H1 (cell line): Measurements from ENCODE around the gene KCNH1. TPM values are rescaled to one million over a fixed set of nuclear protein-coding genes. Genes with fewer than 3 reads are reported as not detected.

ENCODE experiments used
- CTCF ChIA-PET: fragments of 300-600 bp; sonication (Branson Sonifier 250); formaldehyde crosslinking; loops from one replicate; lab custom pipeline; 2021; ENCODE audit not compliant: partially characterized antibody; lab: Charles Lee
- POLR2A ChIA-PET: fragments of 300-600 bp; sonication (Branson Sonifier 250); formaldehyde crosslinking; loops from one replicate; lab custom pipeline; 2021; ENCODE audit warnings: inconsistent platforms; ENCODE audit not compliant: partially characterized antibody; lab: Charles Lee
- DNase-seq, 2 experiments: peaks; one replicate each; pipeline versions ENCODE4 v3.0.0 to v3.0.0-alpha.2; 2010 to 2022; ENCODE audit warnings: low spot score in 2 of 2, low read depth in 1 of 2, mixed read lengths in 1 of 2
- FAIRE-seq: peaks from 2 replicates; lab custom pipeline; 2011; peaks lifted over from hg19 to GRCh38; lab: Jason Lieb, UNC
- H2AFZ ChIP-seq: 2 replicates; pipeline ENCODE4 v1.8.1; 2012; ENCODE audit warnings: low read length, inconsistent platforms
- H2AK5ac ChIP-seq: 2 replicates; pipeline ENCODE4 v1.6.1; 2013; ENCODE audit warnings: low read depth, low read length
- H2BK120ac ChIP-seq: replicated peaks from 2 replicates; pipeline ENCODE3; 2013; ENCODE audit warnings: low read depth, low read length, inconsistent platforms
- H2BK12ac ChIP-seq: 2 replicates; pipeline ENCODE4 v1.6.1; 2013; ENCODE audit warnings: low read depth, low read length
- H2BK15ac ChIP-seq: 2 replicates; pipeline ENCODE4 v1.6.1; 2013; ENCODE audit warnings: low read length
- H2BK20ac ChIP-seq: 2 replicates; pipeline ENCODE4 v1.6.1; 2013; ENCODE audit warnings: low read length
- H2BK5ac ChIP-seq: 2 replicates; pipeline ENCODE4 v1.6.1; 2013; ENCODE audit warnings: low read depth, low read length
- H3K14ac ChIP-seq: 2 replicates; pipeline ENCODE4 v1.6.1; 2013; ENCODE audit warnings: inconsistent platforms; ENCODE audit not compliant: insufficient read length
- H3K18ac ChIP-seq: 2 replicates; pipeline ENCODE4 v1.6.1; 2013; ENCODE audit warnings: low read length; ENCODE audit errors: extremely low read depth
- H3K23ac ChIP-seq: 2 replicates; pipeline ENCODE4 v1.6.1; 2013; ENCODE audit warnings: inconsistent platforms; ENCODE audit not compliant: insufficient read length
- H3K23me2 ChIP-seq: 2 replicates; pipeline ENCODE4 v1.6.1; 2013; ENCODE audit warnings: low read depth, low read length
- H3K27ac ChIP-seq: 2 replicates; pipeline ENCODE4 v1.6.1; 2011; ENCODE audit warnings: low read depth, low read length, inconsistent platforms
- H3K27me3 ChIP-seq, 4 experiments: replicated peaks in 1 of 4; 1 replicate in 1 of 4; 2 replicates in 3 of 4; pipeline versions ENCODE4 v1.6.1 to v1.8.1; 2011 to 2013; ENCODE audit warnings: low read length in 3 of 4, mild to moderate bottlenecking in 3 of 4, inconsistent platforms in 2 of 4, mixed read lengths in 2 of 4, moderate library complexity in 1 of 4; ENCODE audit not compliant: control insufficient read depth in 3 of 4, insufficient read depth in 3 of 4; ENCODE audit errors: extremely low read depth in 1 of 4
- H3K36me3 ChIP-seq, 4 experiments: 2 replicates each; pipeline versions ENCODE4 v1.6.1 to v1.8.1; 2011 to 2013; ENCODE audit warnings: mild to moderate bottlenecking in 4 of 4, low read length in 3 of 4, moderate library complexity in 2 of 4, control low read depth in 1 of 4, inconsistent platforms in 1 of 4; ENCODE audit not compliant: insufficient read depth in 4 of 4, control insufficient read depth in 2 of 4
- H3K4ac ChIP-seq: replicated peaks from 2 replicates; pipeline ENCODE3; 2013; ENCODE audit warnings: low read length, low read depth, mixed read lengths, inconsistent platforms; ENCODE audit not compliant: insufficient read length
- H3K4me1 ChIP-seq, 4 experiments: replicated peaks in 1 of 4; 1 replicate in 1 of 4; 2 replicates in 3 of 4; pipeline versions ENCODE4 v1.6.1 to v1.8.1; 2011 to 2013; ENCODE audit warnings: low read length in 3 of 4, inconsistent platforms in 2 of 4, mixed read lengths in 1 of 4; ENCODE audit not compliant: insufficient read depth in 4 of 4, control insufficient read depth in 3 of 4
- H3K4me2 ChIP-seq, 2 experiments: 2 replicates each; pipeline versions ENCODE4 v1.6.1 to v1.8.1; 2011 to 2013; ENCODE audit warnings: low read depth in 2 of 2, low read length in 2 of 2, control low read depth in 1 of 2, inconsistent platforms in 1 of 2, mild to moderate bottlenecking in 1 of 2; ENCODE audit not compliant: insufficient read depth in 1 of 2
- H3K4me3 ChIP-seq, 4 experiments: fragments of 200-600, 300-600 bp in 1 of 4; sonication (generic), shearing (Covaris generic), sonication (Bioruptor Twin) in 1 of 4; 2 replicates each; pipeline versions ENCODE4 v1.5.1 to v1.8.1; 2011 to 2016; ENCODE audit warnings: low read length in 4 of 4, low read depth in 3 of 4, control low read depth in 2 of 4, inconsistent platforms in 2 of 4, mild to moderate bottlenecking in 2 of 4, mixed read lengths in 1 of 4, moderate library complexity in 1 of 4; ENCODE audit not compliant: insufficient read depth in 2 of 4; ENCODE audit errors: extremely low read depth in 1 of 4
- H3K56ac ChIP-seq: replicated peaks from 2 replicates; pipeline ENCODE3; 2013; ENCODE audit warnings: low read depth, mild to moderate bottlenecking, mixed read lengths, low read length, inconsistent platforms; ENCODE audit not compliant: insufficient read length
- H3K79me1 ChIP-seq: 2 replicates; pipeline ENCODE4 v1.6.1; 2013; ENCODE audit warnings: low read depth, low read length, control low read depth
- H3K79me2 ChIP-seq, 2 experiments: 2 replicates each; pipeline versions ENCODE4 v1.6.1 to v1.8.1; 2012 to 2013; ENCODE audit warnings: low read length in 2 of 2, mild to moderate bottlenecking in 2 of 2, inconsistent platforms in 1 of 2; ENCODE audit not compliant: insufficient read depth in 2 of 2, control insufficient read depth in 1 of 2
- H3K9ac ChIP-seq, 4 experiments: replicated peaks in 1 of 4; 1 replicate in 1 of 4; 2 replicates in 3 of 4; pipeline versions ENCODE4 v1.6.1 to v1.8.1; 2011 to 2013; ENCODE audit warnings: low read depth in 3 of 4, low read length in 3 of 4, control low read depth in 2 of 4, mild to moderate bottlenecking in 2 of 4, moderate library complexity in 2 of 4, inconsistent platforms in 1 of 4; ENCODE audit errors: extremely low read depth in 1 of 4
- H3K9me3 ChIP-seq, 2 experiments: 2 replicates each; pipeline versions ENCODE4 v1.6.1 to v1.8.1; 2012 to 2013; ENCODE audit warnings: mild to moderate bottlenecking in 2 of 2, moderate library complexity in 2 of 2, control low read depth in 1 of 2, inconsistent platforms in 1 of 2, low read depth in 1 of 2, low read length in 1 of 2, mixed read lengths in 1 of 2; ENCODE audit not compliant: insufficient read depth in 2 of 2
- H4K20me1 ChIP-seq, 2 experiments: replicated peaks in 1 of 2; 2 replicates each; pipeline versions ENCODE3 to v1.8.1; 2011 to 2013; ENCODE audit warnings: inconsistent platforms in 2 of 2, low read length in 2 of 2, mild to moderate bottlenecking in 1 of 2; ENCODE audit not compliant: insufficient read depth in 2 of 2, control insufficient read depth in 1 of 2
- H4K5ac ChIP-seq: 2 replicates; pipeline ENCODE4 v1.6.1; 2013; ENCODE audit warnings: low read length, low read depth, mixed read lengths, inconsistent platforms; ENCODE audit not compliant: insufficient read length
- H4K8ac ChIP-seq: 2 replicates; pipeline ENCODE4 v1.8.0; 2013; ENCODE audit warnings: mild to moderate bottlenecking, moderate library complexity, low read length, inconsistent platforms; ENCODE audit not compliant: insufficient read depth; ENCODE audit errors: extremely low read depth
- H4K91ac ChIP-seq: replicated peaks from 2 replicates; pipeline ENCODE3; 2013; ENCODE audit warnings: low read length, mixed read lengths, inconsistent platforms; ENCODE audit not compliant: insufficient read length
- ASH2L ChIP-seq: fragments of 200-600, 300-600 bp; sonication (generic); IDR thresholded peaks from one replicate; pipeline ENCODE4 v1.7.1; 2017; ENCODE audit warnings: low read length
- BCL11A ChIP-seq, 2 experiments: IDR thresholded peaks; one replicate each; pipeline ENCODE4 v1.6.1; 2011; ENCODE audit warnings: low read depth in 2 of 2, low read length in 2 of 2, mild to moderate bottlenecking in 2 of 2
- CBX5 ChIP-seq: fragments of 300-800, 300-1000 bp; sonication (generic); IDR thresholded peaks from 2 replicates; pipeline ENCODE4 v1.7.1; 2016; ENCODE audit warnings: antibody characterized with exemption, low read length, low read depth
- CBX8 ChIP-seq: fragments of 300-800, 300-1000 bp; sonication (generic); IDR thresholded peaks from 2 replicates; pipeline ENCODE4 v1.7.1; 2016; ENCODE audit warnings: low read depth, low read length, borderline replicate concordance
- CHD1 ChIP-seq: IDR thresholded peaks from 2 replicates; pipeline ENCODE4 v1.6.1; 2012; ENCODE audit warnings: low read depth, low read length, improper control_type of control experiment
- HDAC6 ChIP-seq: IDR thresholded peaks from one replicate; pipeline ENCODE4 v1.7.1; 2012; ENCODE audit warnings: low read depth, mild to moderate bottlenecking, inconsistent platforms, low read length, moderate library complexity
- JUND ChIP-seq: IDR thresholded peaks from 2 replicates; pipeline ENCODE4 v1.6.1; 2011; ENCODE audit warnings: mild to moderate bottlenecking, improper control_type of control experiment, low read length
- KDM5A ChIP-seq: fragments of 200-600 bp; IDR thresholded peaks from 2 replicates; pipeline ENCODE4 v1.7.1; 2012; ENCODE audit warnings: mild to moderate bottlenecking, low read length, inconsistent platforms, mixed read lengths
- MAFK ChIP-seq: IDR thresholded peaks from 2 replicates; pipeline ENCODE4 v1.6.1; 2012; ENCODE audit warnings: low read depth, mild to moderate bottlenecking, improper control_type of control experiment, low read length
- POLR2A ChIP-seq, 2 experiments: IDR thresholded peaks; 1 replicate in 1 of 2; 2 replicates in 1 of 2; pipeline ENCODE4 v1.6.1; 2011; ENCODE audit warnings: low read depth in 2 of 2, low read length in 2 of 2, mild to moderate bottlenecking in 2 of 2; ENCODE audit errors: control extremely low read depth in 1 of 2
- RBBP5 ChIP-seq: IDR thresholded peaks from 2 replicates; pipeline ENCODE4 v1.7.1; 2012; ENCODE audit warnings: low read depth, mild to moderate bottlenecking, inconsistent platforms, low read length, moderate library complexity, borderline replicate concordance
- SIX5 ChIP-seq: IDR thresholded peaks from 2 replicates; pipeline ENCODE4 v1.6.1; 2011; ENCODE audit warnings: mild to moderate bottlenecking, low read depth, low read length
- SP2 ChIP-seq: IDR thresholded peaks from 2 replicates; pipeline ENCODE4 v1.6.1; 2012; ENCODE audit warnings: mild to moderate bottlenecking, low read length, inconsistent platforms
- SUZ12 ChIP-seq: fragments of 200-600 bp; sonication (generic); IDR thresholded peaks from 2 replicates; pipeline ENCODE4 v1.6.1; 2012; ENCODE audit warnings: mild to moderate bottlenecking, inconsistent platforms, low read length, moderate library complexity, mixed read lengths
- TAF7 ChIP-seq: optimal IDR thresholded peaks from 2 replicates; pipeline ENCODE3; 2011; ENCODE audit warnings: low read depth, mild to moderate bottlenecking, inconsistent platforms, low read length, moderate library complexity, borderline replicate concordance
- WGBS, 2 experiments: shearing (Covaris generic) in 1 of 2; methylation state at CpG; one replicate each; pipeline versions ENCODE4 v1.1.6 to v1.1.7; 2013 to 2015; ENCODE audit warnings: low lambda C conversion rate in 2 of 2, mixed read lengths in 2 of 2, inconsistent platforms in 1 of 2, low coverage in 1 of 2, missing lambda C conversion rate in 1 of 2; ENCODE audit not compliant: insufficient replicate concordance in 2 of 2, insufficient coverage in 1 of 2, insufficient read length in 1 of 2; ENCODE audit errors: extremely low coverage in 1 of 2, missing lambda C conversion rate in 1 of 2; 5-methylcytosine and 5-hydroxymethylcytosine counted together
- polyA plus RNA-seq, 7 experiments: library from polyadenylated mRNA; depleted of rRNA in 3 of 7; stranded (reverse) in 5 of 7; unstranded in 2 of 7; fragments of >200 nt in 5 of 7; fragments of 200-250 nt in 2 of 7; gene quantifications; 1 replicate in 5 of 7; 2 replicates in 1 of 7; 4 replicates in 1 of 7; pipeline versions ENCODE4 v1.2.1 to v1.2.3, GENCODE V29; 2011 to 2013; ENCODE audit warnings: missing spikeins in 2 of 7, mixed read lengths in 2 of 7
- total RNA-seq: library from RNA; stranded (reverse); fragmentation: NEBNext Ultra II Directional; extraction: Animal tissue kit (Norgen Biotek cat#: 25700); gene quantifications from 2 replicates; pipeline ENCODE4 v1.2.1, GENCODE V29; 2021

Gene KCNH1
- total and polyA plus RNA-seq, 2 of the 8 experiments (the other 6 are each of a cell fraction or from before 2014, with no cell fraction given) = 0.27 to 0.34 TPM

GRCh38 chr1:211145944-211146343 is 12.0 kb upstream of the KCNH1 start:
- CTCF ChIA-PET = interaction anchor here (0.6 to 2.3 kb wide), 3 partner anchors 11 to 719 kb away, joined by 3 to 13 read pairs (median 3); partner anchors contain the start of gene KCNH1
- H3K4me2 ChIP-seq = no peak overlapping the region
- H3K14ac ChIP-seq = no peak overlapping the region
- H2BK12ac ChIP-seq = no peak overlapping the region
- no peaks in the 10 kb centered on the region for H3K79me1 ChIP-seq
- DNase-seq (no peak), FAIRE-seq (no peak)
- POLR2A ChIA-PET = no interaction called here
- H4K8ac ChIP-seq = no peak overlapping the region
- H4K20me1 ChIP-seq = no peaks in the 10 kb centered on the region
- no peak overlapping the region for H3K18ac ChIP-seq
- H3K56ac ChIP-seq = no peak overlapping the region
- no peak overlapping the region for H3K27ac ChIP-seq
- no peaks in the 10 kb centered on the region for H3K79me2 ChIP-seq
- no peaks in the 10 kb centered on the region for H3K9me3 ChIP-seq
- no peaks in the 10 kb centered on the region for H3K36me3 ChIP-seq
- H2BK15ac ChIP-seq = no peak overlapping the region
- no peak overlapping the region for H3K4ac ChIP-seq
- no peak overlapping the region for H4K91ac ChIP-seq
- TF ChIP-seq JUND = no peak
- no peak for TF ChIP-seq TAF7
- TF ChIP-seq ASH2L = no peak
- no peak for TF ChIP-seq POLR2A (IDR thresholded peaks at IDR 0.05; ENCODE audit: control extremely low read depth in 1 of 2, low read depth in 2 of 2, low read length in 2 of 2)
- no peak for TF ChIP-seq CBX8
- no peak for TF ChIP-seq RBBP5
- no peak for TF ChIP-seq SIX5
- no peak for TF ChIP-seq BCL11A (IDR thresholded peaks at IDR 0.05; ENCODE audit: low read depth in 2 of 2, low read length in 2 of 2)
- no peak for TF ChIP-seq HDAC6
- TF ChIP-seq KDM5A = no peak
- no peak for TF ChIP-seq CHD1
- TF ChIP-seq MAFK = no peak
- TF ChIP-seq SP2 = no peak
- no peak for TF ChIP-seq SUZ12
- no peak for TF ChIP-seq CBX5
- 89% methylated on average over 4 of the region's 4 CpGs; no CpG with 5 or more reads in 1 of the 2 experiments for WGBS, 2 experiments
- H2BK5ac ChIP-seq = no peak overlapping the region
- H3K4me3 ChIP-seq = no peak overlapping the region
- no peaks in the 10 kb centered on the region for H3K27me3 ChIP-seq
- peaks cover 0 to 5% (median 0%) of the 10 kb centered on the region in 4 experiments; a peak in 1 of 7 replicates for H3K4me1 ChIP-seq
- H2BK120ac ChIP-seq = no peak overlapping the region
- no peak overlapping the region for H2AFZ ChIP-seq
- H4K5ac ChIP-seq = no peak overlapping the region
- no peak overlapping the region for H2BK20ac ChIP-seq
- no peaks in the 10 kb centered on the region for H3K23me2 ChIP-seq
- no peak overlapping the region for H3K23ac ChIP-seq
- no peak overlapping the region for H3K9ac ChIP-seq
- H2AK5ac ChIP-seq = no peak overlapping the region
